Suppressor macrophage (primary cell): ENCODE results near the gene RXRA.
A peak's percentile ranks its signal among the peaks of the same experiment; 100 is the strongest.

Source experiments
- DNase-seq, 4 experiments: peaks; one replicate each; pipeline ENCODE4 v3.0.0-alpha.2; 2020 to 2022

Gene RXRA

DNA sequence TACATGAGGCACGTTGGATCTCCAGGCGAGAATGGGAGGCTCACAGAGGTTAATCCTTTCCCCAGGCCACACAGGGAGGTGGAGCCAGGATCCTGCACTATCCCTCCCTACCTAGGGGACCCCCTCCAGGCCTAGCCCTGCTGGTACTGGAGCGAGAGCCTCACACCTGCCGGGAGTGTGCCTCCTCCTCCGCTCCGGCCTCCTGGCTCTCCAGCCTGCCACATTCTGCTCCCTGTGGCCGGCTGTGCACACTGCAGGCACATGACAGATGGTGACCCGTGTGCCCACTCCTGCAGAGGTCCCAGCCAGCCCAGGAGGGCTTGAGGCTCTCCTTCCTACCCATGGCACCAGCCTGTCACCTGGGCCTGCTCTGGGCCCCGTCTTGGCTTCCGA, 93.4 kb downstream of the RXRA start:
- peak in 2 of 4 experiments; percentile 25 to 27 for DNase-seq

DNA sequence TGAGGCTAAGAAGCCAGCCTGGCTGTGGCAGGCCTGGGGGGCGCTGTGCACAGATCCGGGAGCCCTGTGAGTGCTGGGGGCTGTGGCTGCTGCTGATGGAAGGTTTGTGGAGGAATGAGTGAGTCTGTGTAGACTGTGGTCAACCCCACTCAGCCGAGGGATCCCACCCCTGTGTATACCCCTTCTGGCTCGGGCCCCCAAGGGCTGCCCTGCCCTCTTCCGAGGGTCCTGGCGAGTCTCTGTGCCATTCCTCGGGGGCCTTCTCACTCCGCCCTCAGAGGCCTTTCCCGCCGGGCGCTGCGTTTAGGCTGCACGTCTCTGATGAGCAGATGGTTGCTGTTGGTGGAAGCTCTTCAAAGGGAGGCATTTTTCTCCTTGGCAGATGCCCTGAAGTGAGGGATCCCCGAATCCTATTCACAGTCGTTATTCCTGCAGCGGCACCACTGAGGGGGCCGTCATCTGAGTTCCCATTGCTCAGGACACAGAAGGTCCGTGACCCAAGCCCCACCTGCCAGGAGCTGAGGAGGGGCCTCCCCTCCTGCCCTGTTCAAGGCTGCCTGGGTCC, 94.1 kb downstream of the RXRA start:
- DNase-seq, result no peak

DNA sequence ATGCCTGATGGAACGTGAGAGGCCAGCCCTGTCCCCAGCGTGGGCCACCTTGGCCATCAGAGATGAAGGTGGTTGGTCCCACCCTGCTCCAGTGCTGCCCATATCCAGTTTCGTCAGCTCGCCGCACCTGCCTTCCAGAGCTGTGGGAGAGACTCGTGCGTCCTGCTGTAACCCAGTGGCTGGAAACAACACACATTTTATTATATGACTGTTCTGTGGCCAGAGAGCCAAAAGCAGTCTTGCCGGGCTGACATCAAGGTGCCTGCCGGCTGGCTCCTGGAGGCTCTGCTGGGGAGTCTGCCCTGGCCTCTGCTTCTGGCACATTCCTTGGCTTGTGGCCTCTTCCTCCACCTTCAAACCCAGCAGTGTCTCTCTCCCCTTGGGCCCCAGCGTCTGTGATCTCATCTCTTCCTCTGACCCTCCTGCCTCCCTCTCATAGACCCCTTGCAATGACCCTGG, 94.7 kb downstream of the RXRA start:
- no peak for DNase-seq

DNA sequence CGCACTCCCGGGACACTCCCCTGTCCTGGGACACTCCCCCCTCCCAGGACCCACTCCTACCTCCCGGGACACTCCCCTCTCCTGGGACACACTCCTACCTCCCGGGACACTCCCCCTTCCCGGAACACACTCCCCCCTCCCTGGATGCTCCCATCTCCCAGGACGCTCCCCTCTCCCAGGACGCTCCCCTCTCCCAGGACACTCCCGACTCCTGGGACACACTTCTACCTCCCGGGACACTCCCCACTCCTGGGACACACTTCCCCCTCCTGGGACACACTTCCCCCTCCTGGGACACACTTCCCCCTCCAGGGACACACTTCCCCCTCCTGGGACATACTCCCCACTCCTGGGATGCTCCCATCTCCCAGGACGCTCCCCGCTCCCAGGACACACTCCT, 95.6 kb downstream of the RXRA start:
- no peak for DNase-seq

DNA sequence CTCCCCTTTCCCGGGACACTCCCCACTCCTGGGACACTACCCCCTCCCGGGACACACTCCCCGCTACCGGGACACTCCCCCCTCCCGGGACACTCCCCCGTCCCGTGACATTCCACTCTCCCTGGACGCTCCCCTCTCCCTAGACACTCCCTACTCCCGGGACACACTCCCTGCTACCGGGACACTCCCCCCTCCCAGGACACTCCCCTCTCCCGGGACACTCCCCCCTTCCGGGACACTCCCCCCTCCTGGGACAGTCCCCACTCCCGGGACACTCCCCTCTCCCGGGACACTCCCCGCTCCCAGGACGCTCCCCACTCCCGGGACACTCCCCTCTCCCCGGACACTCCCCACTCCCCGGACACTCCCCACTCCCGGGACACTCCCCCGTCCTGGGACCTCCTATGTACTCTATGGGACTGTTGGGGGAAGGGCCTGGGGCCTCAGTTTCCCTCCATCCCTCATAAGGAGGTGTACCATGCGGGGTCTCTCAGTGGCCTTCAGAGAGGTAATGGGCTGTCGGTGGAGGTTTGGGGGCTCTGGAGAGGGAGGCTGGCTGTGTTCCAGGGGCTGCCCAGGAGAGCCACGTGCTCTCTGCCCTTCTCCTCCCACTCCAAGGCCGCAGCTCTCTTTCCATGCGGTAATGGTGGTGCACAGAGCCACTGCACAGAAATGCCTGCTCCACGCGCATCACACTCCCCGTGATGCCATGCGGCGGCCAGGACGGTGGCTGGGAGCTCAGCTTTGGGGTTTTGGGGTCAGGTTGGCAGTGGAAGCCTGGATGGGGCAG, 96.2 kb downstream of the RXRA start:
- DNase-seq, result no peak

DNA sequence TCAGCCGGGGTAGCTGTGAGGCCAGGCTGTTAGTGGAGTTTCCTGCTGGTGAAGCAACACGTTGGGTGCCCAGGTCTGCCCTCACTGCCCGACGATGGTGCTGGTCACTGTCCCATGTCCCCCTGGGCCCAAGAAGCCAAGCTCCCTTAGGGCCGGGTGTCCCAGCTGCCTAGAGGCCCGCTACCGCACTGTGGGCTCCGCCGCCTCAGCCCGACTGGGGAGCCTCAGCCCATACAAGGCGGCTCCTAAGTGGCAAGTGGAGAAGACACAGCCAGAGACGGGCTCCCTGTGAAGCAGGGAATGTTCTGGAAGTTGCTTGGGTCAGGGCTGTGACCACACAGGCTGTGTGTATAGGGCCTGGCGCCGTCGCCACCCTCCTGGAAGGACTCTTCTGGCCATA, 96.9 kb downstream of the RXRA start:
- no peak for DNase-seq

DNA sequence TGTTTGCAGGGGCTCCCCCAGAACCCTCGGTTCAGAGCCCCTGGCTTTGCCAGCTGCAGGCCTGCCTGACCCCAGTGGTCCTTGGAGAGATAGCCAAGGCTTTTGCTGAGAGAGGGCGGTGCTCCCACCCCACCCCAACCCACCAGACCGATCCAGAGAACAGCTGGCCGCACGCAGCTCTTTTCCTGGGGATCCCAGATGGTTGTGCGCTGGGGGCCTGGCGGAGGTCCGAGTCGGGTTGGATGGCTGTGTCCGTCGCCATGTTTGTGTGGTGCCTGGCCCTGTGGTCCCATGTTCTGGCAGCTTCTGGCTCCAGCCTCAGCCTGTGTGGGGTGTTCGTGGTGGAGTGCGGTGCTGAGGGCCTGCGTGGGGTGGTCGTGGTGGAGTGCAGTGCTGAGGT, 97.5 kb downstream of the RXRA start:
- no peak for DNase-seq

DNA sequence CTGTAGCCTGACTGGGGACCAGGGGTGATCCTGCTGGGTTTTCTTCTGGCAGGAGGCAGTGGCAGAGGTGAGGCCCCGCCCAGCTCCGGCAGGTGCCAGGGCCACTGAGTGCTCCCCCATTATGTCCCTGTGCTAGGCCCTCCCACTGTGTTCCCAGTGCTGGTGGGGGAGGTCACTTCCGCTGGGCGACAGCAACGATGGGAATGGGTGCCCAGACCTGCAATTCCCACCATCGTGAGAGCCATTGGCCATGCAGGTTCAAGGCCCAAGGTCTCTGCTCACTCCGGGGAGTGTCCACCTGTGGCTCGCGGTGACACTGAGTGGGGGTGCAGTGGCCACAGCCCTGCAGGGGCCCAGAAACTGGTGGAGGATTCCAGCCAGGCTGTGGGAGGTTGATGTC, 98.6 kb downstream of the RXRA start:
- DNase-seq, result no peak

DNA sequence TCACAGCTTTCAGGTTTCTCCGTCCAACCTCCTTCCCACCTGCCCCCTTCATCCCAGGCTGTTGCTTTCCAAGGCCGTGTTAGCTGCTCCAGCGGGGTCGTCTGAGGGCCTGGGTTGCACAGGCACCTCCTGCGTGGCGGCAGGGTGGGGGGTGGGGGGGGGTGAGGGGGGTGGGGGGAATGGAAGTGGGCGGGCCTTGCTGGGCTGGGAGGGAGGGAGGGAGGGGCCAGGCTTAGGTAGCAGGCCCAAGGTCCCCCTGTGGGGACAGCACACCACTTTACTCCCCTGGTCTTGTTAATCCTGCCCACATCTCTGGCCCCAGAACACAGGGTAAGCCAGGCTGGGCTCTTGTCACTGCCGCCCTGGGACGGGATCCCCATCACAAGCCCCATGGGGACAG, 99.1 kb downstream of the RXRA start:
- DNase-seq, result no peak

DNA sequence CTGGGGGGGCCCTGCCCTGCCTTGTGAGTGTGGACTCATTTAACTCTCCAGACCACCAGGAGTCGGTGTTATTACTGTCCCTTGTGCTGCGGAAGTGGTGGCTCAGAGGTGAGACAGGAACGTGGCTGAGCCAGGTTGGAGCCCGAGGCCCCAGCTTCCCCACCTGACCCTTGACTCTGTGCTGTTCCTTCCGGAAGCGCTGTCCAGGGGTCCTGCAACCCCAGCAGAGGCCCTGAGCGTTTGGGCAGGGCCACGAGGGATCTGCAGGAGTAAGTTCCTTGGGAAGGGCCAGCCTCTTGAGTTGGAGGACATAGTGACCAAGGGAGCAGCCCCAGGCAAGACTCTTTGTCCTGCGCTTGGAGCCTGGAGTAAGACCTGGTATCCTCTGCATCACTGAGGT, 99.6 kb downstream of the RXRA start:
- DNase-seq, result no peak

DNA sequence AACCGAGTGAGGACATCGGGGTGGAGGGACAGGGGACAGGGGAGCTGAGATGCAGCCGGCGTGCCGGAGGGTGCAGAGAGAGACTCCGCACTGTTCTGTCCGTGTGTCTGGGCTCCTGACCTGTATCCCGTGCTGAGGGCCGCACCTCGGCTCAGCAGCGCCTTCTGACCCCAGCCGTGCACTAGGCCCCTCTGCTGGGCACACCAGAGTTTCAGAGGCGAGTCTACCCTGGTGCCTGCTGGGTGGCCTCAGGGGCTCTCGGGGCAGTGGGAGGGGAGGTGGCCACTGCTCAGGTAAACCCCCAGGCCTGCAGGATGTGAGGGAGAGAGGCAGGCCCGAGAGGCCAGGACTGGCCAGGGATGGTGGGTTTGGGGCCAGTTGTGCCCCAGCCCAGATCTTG, 100.2 kb downstream of the RXRA start:
- no peak for DNase-seq

DNA sequence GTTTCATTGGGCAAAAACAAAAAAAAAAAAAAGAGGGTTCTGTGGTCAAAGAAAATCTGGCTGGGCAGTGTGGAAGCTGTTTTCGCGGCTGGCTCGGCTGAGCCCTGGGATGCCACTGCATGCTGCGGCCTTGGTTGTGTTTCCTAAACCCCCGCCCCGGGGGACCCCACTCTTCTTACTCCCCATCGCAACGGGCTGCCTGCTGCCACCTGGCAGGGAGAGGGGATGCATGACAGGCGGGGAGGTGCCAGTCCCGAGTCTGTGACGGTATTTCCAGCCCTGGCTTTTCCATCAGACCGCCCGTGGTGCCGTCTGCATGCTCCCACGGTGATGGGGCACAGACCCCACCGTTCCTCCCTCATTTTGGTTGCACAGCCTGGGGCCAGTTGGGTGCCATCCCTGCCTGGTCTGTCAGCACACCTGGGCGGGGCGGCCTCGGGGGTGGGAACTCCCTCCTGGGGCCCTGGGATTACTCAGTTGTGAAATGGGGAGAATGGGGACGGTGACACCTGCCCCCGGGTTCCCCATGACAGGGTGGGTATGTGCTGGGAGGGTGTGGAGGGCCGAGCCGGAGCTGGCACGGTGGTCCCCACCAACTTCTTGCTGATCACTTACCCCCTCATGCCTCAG, 101.0 kb downstream of the RXRA start:
- DNase-seq, result no peak

DNA sequence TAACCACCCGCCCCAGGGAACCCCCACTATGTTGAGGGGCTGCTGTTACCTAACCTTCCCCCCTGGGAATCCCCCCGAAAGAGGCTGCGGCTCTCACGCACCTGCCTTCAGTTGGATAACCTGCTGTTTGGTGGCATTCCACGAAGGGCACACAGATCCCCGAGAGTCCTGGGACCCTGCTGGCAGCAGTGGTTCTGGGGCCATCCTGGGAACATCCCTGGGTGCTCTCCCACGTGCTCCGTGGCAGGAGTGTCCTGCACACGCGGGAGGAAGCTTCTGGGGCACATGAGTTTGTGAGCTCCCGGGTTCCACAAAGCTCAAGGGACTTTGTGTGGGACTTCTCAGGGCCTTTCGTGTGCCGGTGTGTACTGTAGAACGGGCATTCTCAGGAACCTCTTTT, 102.3 kb downstream of the RXRA start:
- no peak for DNase-seq

DNA sequence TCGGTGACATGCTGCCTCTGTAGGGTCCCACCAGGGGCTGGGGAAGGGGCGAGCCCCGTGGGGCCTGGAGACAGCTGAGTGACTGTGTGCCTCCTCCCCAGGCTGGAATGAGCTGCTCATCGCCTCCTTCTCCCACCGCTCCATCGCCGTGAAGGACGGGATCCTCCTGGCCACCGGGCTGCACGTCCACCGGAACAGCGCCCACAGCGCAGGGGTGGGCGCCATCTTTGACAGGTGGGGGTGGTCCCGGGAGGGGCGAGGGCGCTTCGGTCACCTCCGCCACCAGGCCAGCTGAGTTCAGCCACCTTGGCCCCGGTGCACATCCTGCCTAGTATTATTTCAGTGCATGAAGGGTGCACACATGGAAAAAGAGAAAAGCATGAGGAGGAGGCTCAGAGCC, 102.8 kb downstream of the RXRA start:
- no peak for DNase-seq

DNA sequence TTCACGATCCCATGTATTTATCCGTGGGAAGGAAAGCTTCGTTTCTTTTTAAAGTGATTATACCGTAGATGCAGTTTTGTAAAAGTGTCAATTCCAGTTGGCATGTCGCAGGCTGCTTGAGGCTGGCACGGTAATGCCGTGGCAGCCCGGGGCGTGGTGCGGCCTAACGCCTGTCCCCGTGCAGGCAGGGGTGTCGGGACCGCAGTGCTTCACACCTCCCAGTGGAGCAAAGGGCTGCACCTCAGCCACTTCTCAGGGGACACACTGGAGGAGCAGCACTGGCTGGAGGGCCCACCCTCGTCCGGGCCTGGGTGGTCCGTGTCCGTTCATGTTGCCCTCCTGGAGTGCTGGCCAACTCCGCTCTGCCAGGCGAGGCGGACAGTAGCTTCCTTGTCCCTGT, 103.2 kb downstream of the RXRA start:
- DNase-seq, result no peak

DNA sequence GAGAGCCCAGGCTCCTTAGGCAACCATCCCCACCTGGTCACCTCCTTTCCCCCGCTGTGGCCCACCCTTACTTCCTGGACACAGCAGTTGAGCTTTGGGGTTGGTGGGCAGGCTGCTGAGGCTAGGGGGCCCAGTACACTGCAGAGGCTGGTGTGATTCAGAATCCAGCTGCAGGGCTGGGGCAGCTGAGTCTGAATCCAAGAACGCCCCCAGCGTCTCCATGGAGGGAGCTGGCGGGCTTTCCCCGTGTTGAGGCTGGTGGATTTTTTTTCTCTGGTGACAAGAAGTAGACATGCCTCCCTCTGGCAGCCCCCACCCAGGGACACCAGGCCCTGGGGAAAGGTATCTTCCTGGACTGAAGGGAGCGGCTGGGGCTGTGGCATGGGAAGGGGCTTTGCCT, 104.8 kb downstream of the RXRA start:
- DNase-seq, result no peak

DNA sequence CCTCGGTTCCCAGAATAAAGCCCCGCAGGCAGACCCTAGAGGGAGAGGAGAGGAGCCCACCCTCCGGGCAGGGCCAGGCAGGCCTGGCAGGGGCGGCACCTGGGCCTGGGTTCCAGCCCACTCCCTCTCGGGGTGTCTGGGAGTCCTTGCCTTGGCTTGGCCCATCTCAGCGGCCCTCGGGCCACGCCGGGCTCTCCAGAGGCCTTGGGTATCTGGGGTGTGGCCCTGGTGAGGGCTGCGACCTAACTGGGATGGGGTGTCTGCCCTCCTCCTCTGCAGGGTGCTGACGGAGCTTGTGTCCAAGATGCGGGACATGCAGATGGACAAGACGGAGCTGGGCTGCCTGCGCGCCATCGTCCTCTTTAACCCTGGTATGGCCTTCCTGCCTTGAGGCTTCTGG, 105.4 kb downstream of the RXRA start:
- DNase-seq, result no peak

DNA sequence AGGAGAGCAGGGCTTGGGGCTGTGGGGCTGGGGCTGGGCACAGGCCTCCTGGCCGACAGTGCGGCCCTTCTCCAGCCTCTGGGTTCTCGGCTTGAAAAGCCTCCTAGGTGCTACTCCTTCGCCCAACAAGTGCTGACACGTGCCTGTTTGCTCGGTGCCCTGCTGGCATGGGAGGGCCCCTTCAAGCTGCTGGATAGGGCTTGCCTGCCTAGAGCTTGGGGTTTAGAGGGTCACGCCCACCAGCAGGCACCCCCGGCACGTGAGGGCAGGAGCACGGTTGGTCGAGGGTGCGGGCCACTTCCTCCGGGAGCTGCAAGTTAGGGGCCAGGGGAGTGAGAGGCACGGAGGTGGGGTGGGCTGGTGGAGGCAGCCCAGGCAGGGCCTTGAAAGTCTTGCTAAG, 106.2 kb downstream of the RXRA start:
- DNase-seq, result no peak

DNA sequence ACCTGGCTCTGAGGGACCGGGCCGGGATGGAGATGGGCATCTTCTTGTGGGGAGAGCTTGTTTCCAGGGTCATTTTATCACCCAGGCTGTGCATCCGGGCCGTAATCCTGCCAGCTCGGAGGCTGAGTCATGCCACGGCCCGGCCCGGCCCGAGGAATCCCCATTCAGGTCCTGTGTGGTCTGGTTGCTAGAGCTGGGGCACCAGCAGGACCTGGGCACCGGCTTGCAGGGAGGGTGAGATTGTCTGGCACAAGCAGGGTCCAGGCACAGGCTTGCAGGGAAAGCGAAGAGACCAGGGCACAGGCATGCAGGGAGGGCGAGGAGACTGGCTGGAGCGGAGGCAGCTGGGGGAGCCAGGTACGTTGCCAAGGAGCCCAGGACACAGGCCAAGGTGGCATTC, 106.8 kb downstream of the RXRA start:
- no peak for DNase-seq

DNA sequence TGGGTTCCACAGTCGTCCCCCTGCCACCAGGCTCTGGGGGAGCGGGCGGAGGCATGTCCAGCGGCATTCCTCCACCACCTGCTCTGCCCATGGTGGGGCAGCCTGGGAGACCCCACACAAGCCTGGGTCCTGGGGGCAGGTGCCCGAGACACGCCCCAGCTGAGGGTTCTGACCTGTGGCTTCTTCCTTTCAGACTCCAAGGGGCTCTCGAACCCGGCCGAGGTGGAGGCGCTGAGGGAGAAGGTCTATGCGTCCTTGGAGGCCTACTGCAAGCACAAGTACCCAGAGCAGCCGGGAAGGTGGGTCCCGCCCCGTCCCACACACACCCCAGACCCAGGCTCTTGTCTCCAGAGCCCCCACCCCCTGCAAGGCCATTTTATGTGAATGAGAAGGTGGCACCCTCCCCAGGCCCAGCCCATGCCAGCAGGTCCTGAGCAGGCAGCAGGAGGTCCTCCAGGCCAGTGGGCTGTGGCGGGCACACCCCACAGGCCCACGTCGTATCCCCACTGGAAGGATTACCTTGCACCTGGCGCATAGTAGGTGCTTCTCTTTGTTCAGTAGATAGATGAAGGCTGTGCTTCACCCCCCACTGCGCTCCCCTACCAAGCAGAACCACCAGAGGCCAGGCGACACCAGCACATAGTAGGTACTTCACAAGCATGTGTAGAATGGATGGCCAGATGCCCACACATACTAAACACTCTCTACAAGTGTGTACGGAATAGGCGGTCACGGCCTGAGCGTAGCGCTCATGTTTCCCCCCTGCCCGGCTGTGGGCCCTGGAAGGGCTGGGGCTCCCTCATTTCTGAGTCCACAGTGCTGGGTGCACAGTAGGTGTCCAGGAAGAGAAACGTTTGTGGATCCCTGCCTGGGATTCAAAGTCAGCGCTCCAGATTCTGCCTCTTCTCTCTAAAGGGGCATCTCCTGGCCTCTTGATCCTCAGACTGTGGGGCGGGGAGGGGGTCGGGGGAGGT, 107.9 kb downstream of the RXRA start:
- DNase-seq, result no peak

DNA sequence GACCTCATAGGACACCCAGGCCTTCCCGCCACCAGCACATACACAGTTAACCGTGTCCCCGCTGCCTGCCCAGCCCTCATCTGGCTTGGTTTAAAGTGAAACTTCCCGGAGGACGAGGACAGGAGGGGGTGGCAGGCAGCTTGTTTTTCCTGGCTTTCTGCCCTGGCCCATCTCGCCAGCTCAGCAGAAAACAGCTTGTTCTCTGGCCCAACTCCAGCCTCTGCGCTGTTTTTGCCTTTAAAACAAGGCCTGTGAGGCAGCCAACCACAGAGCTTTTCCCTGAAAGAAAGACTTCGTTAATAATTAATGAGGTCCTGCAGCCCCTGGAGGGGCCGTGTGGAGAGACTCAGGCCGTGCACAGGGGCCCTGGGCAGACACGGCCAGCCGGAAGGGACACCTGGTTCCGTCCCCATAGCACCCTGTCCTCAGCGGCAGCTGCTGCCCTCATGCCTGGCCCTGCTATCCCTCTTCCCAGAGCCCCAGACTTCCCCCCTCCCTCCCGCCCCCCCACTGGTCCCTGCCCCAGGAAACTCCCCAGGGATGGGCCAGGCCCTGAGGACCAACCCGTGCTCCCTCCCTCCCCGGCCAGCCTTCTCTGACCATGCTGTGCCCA, 108.7 kb downstream of the RXRA start:
- peak; percentile 72 to 84 (median 80) for DNase-seq

DNA sequence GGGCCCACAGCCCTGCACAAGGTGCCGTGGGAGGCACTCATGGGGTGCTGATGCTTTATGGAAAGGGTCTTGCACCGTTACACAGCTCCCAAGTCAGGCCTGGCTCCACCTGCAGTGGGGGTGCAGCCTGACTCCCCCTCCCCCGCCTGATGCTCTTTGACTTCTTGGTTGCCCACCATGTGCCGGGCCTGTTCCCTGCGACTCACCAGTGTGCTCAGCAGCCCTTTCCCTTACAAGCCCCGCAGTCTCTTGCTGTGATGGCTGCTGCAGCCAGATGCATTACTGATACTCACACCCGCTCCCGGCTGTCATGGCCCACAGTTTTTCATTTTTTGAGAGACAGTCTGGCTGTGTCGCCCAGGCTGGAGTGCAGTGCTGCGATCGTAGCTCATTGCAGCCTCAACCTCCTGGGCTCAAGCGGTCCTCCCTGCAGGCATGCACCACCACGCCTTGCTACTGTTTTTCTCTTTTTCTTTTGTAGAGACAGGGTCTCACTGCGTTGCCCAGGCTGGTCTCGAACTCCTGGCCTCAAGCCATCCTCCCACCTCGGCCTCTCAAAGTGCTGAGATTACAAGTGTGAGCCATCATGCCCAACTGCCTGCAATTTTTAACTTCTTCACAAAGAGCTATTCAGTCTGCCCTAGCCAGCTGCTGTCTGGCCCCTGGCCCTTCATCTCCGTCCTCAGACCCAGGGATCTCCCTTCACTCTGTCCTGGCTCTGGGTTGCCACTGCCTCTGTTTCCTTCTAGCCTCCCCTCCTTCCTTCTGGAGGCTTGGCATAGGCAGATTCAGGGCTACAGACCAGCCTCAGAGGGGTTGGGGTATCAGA, 109.5 kb downstream of the RXRA start:
- no peak for DNase-seq
